DOHH2 (cell line): Measurements from ENCODE around the gene CCR7.

Experiments used
- H3F3A ChIP-seq: fragments of 200-600 bp; sonication (generic), shearing (Covaris generic); 2 replicates; pipeline ENCODE4 v1.6.0; 2016; ENCODE audit warnings: antibody characterized with exemption, mild to moderate bottlenecking; ENCODE audit not compliant: control insufficient read depth, insufficient read depth
- H3K27ac ChIP-seq: fragments of 200-600 bp; sonication (generic); 2 replicates; pipeline ENCODE4 v1.5.1; 2014; ENCODE audit warnings: low read depth, mild to moderate bottlenecking, low read length, moderate library complexity
- H3K27me3 ChIP-seq: fragments of 200-600 bp; sonication (generic); 2 replicates; pipeline ENCODE4 v1.6.1; 2014; ENCODE audit warnings: mild to moderate bottlenecking, low read length, mixed read lengths; ENCODE audit not compliant: control insufficient read depth
- H3K36me3 ChIP-seq: fragments of 200-600 bp; sonication (generic); 2 replicates; pipeline ENCODE4 v1.6.1; 2014; ENCODE audit warnings: mild to moderate bottlenecking, low read length, moderate library complexity, mixed read lengths; ENCODE audit not compliant: control insufficient read depth
- H3K4me1 ChIP-seq: fragments of 200-600 bp; sonication (generic); 2 replicates; pipeline ENCODE4 v1.6.1; 2014; ENCODE audit warnings: mild to moderate bottlenecking, low read length, mixed read lengths; ENCODE audit not compliant: control insufficient read depth
- H3K4me2 ChIP-seq: fragments of 200-600 bp; sonication (generic); 2 replicates; pipeline ENCODE4 v1.6.0; 2014; ENCODE audit warnings: mild to moderate bottlenecking, low read length, moderate library complexity
- H3K4me3 ChIP-seq: fragments of 200-600 bp; sonication (generic); 2 replicates; pipeline ENCODE4 v1.5.1; 2014; ENCODE audit warnings: mild to moderate bottlenecking, low read length, mixed read lengths
- H3K79me2 ChIP-seq: fragments of 200-600 bp; sonication (generic); 2 replicates; pipeline ENCODE4 v1.6.1; 2014; ENCODE audit warnings: mild to moderate bottlenecking, low read length, mixed read lengths; ENCODE audit not compliant: control insufficient read depth
- H3K9me2 ChIP-seq: fragments of 200-600 bp; sonication (generic); replicated peaks from 2 replicates; pipeline ENCODE4 v1.6.1; 2014; ENCODE audit warnings: mild to moderate bottlenecking, low read length, mixed read lengths; ENCODE audit not compliant: control insufficient read depth
- H3K9me3 ChIP-seq: fragments of 200-600 bp; sonication (generic); 2 replicates; pipeline ENCODE4 v1.6.1; 2014; ENCODE audit warnings: antibody characterized with exemption, low read length, mixed read lengths; ENCODE audit not compliant: control insufficient read depth, insufficient read depth
- H4K20me1 ChIP-seq: fragments of 200-600 bp; sonication (generic); 2 replicates; pipeline ENCODE4 v1.6.0; 2014; ENCODE audit warnings: low read depth, mild to moderate bottlenecking, antibody characterized with exemption, low read length, moderate library complexity; ENCODE audit not compliant: control insufficient read depth, insufficient read depth
- EZH2phosphoT487 ChIP-seq: fragments of 200-600 bp; sonication (generic); IDR thresholded peaks from 2 replicates; pipeline ENCODE4 v1.6.1; 2017; ENCODE audit warnings: borderline replicate concordance, mild to moderate bottlenecking, antibody characterized with exemption, low read length, moderate library complexity, mixed read lengths
- TF ChIP-seq, protein P1 (sequence below): fragments of 200-600 bp; sonication (generic); IDR thresholded peaks from one replicate; pipeline ENCODE4 v1.5.1; 2014; ENCODE audit warnings: antibody characterized with exemption, mild to moderate bottlenecking, low read depth, low read length; ENCODE audit not compliant: poor library complexity, severe bottlenecking

The CCR7 gene

DNA sequence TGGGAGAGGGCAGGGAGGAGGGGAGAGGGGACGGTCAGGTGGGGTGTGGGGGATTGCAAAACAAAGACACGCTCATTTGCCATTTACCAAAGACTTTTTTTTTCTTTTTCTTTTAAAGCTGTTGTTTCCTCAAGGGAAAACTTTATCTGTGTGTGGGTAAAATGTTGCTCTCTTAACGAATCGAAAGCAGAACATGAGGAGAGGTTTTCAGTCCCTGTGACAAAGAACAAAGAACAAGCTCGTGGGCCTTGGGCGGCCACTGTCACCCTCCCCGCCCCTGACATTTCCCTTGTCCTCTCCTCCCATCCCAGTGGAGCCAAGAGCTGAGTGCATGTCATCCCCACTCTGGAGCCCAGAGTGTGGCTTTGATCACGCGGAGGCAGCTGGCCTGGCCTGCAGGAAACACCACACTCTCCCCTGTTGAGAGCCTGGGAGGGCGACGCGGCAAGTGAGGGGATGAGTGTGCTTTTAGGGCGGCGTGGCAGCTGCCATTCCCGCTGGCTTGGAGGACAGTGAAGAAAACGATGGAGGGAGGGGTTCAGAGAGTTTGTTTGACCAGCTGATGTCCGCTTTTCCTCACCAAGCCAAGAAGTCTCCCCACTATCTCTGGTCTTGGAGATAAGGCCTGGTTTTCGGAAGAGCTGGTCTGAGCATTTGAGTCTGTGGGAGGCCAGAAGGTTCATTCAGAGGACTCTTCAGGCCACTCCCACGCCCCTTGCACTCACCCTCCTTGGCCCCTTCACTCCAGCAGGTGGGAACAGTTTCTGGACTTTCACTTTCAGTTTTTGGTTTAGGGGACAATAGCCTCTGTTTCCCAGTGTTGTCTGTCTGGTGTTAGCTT, 11.4 kb downstream of the CCR7 start:
- Histone ChIP-seq H4K20me1 (no peaks in the 10 kb centered on the region), H3K27ac (no peak overlapping the region), H3K4me3 (no peak overlapping the region)

DNA sequence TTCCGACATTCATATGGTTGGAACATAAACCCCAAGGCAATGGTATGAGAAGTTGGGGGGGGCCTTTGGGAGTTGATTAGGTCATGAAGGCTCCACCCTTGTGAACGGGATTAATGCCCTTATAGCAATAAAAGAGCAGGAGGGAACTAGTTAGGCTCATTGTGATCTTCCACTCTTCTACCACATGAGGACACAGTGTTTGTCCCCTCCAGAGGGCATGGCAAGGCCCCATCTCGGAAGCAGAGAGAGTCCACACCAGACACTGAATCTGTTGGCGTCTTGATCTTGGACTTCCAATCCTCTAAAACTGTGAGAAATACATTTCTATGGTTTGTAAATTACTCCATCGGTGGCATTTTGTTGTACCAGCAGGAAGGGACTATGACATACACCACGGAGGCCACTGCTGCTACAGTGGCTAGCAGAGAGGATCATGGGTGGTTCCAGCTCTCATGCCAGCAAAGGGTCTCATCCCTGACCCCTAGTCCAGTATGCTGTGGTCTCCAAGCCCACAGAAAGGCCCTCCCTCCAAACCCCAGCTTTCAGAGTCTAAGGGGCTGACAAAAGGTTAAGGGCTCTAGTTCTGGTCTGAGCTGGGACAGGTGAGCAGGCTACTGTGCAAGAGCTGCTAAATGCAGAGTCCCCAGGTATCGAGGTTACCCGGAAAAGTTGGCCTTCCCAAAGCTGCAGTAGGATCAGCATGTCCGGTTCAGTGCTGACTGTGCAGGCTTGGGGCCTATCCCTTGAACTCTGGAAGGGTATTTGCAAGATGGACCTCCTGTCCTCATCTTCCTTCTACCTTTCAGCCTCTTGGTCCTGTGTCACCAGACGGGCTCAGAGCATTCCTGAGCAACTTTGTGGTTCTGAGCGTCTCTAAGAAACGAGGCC, 12.2 kb downstream of the CCR7 start:
- Histone ChIP-seq H3K79me2 (no peaks in the 10 kb centered on the region), H3K4me2 (no peak overlapping the region), H3K9me3 (no peaks in the 10 kb centered on the region), H3K27me3 (peaks cover 15% of the 10 kb centered on the region), H3K4me1 (no peaks in the 10 kb centered on the region), H3F3A (no peaks in the 10 kb centered on the region), H3K27ac (no peak overlapping the region), H3K9me2 (no peaks in the 10 kb centered on the region), H3K36me3 (no peaks in the 10 kb centered on the region), H3K4me3 (no peak overlapping the region), H4K20me1 (no peaks in the 10 kb centered on the region)
- TF ChIP-seq, protein P1, sequence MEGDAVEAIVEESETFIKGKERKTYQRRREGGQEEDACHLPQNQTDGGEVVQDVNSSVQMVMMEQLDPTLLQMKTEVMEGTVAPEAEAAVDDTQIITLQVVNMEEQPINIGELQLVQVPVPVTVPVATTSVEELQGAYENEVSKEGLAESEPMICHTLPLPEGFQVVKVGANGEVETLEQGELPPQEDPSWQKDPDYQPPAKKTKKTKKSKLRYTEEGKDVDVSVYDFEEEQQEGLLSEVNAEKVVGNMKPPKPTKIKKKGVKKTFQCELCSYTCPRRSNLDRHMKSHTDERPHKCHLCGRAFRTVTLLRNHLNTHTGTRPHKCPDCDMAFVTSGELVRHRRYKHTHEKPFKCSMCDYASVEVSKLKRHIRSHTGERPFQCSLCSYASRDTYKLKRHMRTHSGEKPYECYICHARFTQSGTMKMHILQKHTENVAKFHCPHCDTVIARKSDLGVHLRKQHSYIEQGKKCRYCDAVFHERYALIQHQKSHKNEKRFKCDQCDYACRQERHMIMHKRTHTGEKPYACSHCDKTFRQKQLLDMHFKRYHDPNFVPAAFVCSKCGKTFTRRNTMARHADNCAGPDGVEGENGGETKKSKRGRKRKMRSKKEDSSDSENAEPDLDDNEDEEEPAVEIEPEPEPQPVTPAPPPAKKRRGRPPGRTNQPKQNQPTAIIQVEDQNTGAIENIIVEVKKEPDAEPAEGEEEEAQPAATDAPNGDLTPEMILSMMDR: no peak
- TF ChIP-seq EZH2phosphoT487: no peak

More for the DNA sequence above, 11.4 kb downstream of the CCR7 start:
- Histone ChIP-seq H3K4me2 (no peak overlapping the region), H3K27me3 (peaks cover 20% of the 10 kb centered on the region), H3F3A (no peaks in the 10 kb centered on the region), H3K4me1 (no peaks in the 10 kb centered on the region), H3K36me3 (no peaks in the 10 kb centered on the region), H3K9me2 (no peaks in the 10 kb centered on the region), H3K9me3 (no peaks in the 10 kb centered on the region), H3K79me2 (no peaks in the 10 kb centered on the region)
- TF ChIP-seq EZH2phosphoT487: no peak
- TF ChIP-seq, protein P1: no peak

DNA sequence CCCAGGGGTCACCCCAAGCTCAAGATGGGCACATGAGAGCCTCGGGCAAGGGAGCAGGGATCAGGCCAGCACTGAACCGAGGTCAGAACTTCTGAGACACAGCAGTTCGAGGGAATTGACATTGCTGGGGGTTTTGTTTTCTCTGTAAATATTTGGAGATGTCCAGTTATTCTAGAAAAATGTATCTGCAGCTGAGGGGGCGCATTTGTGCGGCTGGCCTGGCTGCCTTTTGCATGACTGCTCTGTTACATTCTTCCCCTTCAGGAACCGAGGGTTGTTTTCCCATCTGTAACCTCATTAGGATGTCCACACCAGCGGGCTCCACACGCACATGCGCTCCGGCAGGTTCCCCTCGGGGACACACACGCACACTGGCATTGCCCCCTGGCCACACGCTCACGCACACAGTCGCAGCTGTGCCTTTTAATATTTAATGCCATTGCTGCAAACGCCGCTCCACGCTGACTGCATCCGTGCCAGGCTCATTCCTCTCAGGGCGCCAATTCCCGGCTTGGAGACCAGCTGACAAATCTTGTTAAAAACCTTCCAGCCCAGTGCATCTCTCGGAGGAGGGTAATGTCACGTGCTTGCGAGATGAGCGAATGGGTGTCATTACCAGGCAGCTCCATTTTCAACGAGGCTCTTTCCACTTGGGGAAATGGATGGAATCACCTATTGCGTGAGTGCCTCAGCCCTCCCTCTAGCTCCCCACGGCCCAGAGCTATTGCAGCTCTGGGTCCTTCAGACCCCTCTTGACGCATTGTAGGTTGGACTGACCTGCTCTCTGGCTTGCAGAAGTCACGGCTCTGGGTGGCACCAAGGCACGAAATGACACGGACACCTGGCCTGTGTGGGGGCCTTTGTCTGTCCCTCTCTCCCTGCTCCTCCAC, 13.1 kb downstream of the CCR7 start:
- Histone ChIP-seq H3K9me3 (no peaks in the 10 kb centered on the region), H4K20me1 (no peaks in the 10 kb centered on the region), H3K9me2 (no peaks in the 10 kb centered on the region), H3K4me2 (no peak overlapping the region), H3K79me2 (no peaks in the 10 kb centered on the region), H3K36me3 (no peaks in the 10 kb centered on the region), H3K4me1 (peaks cover 6% of the 10 kb centered on the region; the same call in 1 of the 2 replicates), H3F3A (no peaks in the 10 kb centered on the region), H3K27me3 (peaks cover 16% of the 10 kb centered on the region), H3K27ac (no peak overlapping the region), H3K4me3 (no peak overlapping the region)
- TF ChIP-seq EZH2phosphoT487: no peak
- TF ChIP-seq, protein P1: no peak
